Activated CD4-positive, CD25-positive, alpha-beta regulatory T cell (primary cell): Measurements from ENCODE around the gene EFCAB5.
A peak's percentile ranks its signal among the peaks of the same experiment; 100 is the strongest.
"Not testable (repeated sequence)": the region's sequence is repeated elsewhere in the genome, so short reads cannot be mapped to it uniquely, and the experiment has no call there.

ENCODE experiments used
- DNase-seq, 4 experiments: peaks; one replicate each; lab custom pipeline; 2025; lab: John Stamatoyannopoulos, UW

EFCAB5 gene

DNA sequence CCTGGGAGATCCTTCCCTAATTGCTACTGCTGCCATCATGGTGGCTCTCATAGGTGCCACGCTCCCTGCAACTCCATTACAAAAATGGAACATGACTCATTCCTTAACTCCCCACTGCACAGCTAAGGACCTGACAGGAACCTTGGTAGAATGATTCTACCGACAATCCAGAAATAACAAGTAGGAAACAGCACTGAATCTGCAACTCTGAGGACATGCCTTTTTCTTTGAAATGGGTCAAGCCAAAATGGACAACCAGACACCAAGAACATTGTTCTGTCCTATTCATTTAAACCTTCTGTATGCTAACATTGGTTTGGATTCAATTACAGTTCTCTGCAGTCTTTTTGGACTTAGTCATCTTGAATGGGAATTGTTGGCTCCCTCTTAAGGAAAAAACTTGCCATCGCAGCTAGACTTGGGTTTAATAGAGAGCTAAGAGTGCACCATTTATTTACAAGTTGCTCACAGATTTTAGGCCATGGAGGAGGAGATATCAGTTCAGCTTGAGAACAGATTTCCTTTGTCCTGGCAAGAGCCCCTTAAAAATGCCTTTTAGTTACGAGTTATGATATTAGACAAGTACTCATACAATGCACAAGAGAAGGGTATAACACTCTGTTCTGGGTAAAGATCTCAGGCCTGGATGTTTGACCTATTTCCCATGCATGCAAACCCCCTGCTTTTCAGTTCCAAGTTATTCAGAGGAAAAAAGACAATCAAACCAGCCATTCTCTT, 154.2 kb downstream of the EFCAB5 start:
- no peak for DNase-seq

- DNase-seq: no peak
Observed at GRCh38 chr17:30101686-30102390, 160.4 kb downstream of the EFCAB5 start.

DNA sequence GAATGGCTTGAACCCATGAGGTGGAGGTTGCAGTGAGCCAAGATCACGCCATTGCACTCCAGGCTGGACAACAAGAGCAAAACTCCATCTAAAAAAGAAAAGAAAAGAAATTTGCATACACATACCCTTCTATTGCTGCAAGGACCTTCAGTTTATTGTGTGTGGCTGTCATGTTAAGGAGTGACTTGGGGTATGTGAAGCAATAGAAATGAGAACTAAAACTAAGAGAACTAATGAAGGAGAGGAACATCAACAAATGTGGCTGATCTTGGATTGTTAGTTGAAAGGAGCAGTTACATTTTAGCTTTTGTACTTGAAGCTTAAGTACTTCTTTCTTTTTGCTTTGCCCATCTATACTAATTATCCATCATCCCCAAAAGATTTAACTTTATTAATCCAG, 162.5 kb downstream of the EFCAB5 start:
- DNase-seq: no peak

DNA sequence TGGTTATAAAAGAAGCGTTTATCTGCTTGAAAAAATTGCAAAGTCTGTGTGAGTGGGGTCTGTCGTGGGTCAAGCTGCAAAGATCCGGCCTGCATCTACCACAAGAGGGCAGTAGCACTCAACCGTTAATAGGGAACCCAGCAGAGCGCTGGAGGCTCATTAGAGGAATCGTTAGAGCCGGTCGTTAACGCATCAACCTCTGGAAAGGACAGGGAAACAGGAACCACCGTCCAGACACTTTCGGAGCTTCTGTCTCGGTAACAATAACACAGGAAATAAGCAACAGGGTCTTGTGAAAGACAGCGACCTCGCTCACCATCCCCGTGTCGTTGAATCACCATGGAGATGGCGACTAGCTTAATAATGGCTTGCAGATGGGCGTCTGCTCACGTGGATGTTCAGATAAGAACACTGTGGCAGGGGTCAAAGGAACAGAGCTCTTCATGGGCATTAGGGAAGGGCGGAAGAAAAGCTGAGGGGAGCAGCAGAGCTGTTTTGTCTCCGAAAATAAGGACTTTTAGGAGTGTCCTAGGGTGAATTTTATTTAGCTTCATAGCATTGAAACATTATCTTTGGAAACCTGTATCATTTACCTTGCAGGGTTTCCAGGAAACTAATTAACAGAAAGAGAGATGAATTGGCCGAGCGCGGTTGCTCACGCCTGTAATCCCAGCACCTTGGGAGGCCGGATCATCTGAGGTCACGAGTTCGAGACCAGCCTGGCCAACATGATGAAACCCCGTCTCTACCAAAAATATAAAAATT, 163.3 kb downstream of the EFCAB5 start:
- peak; percentile 28 to 51 (median 38) for DNase-seq

DNA sequence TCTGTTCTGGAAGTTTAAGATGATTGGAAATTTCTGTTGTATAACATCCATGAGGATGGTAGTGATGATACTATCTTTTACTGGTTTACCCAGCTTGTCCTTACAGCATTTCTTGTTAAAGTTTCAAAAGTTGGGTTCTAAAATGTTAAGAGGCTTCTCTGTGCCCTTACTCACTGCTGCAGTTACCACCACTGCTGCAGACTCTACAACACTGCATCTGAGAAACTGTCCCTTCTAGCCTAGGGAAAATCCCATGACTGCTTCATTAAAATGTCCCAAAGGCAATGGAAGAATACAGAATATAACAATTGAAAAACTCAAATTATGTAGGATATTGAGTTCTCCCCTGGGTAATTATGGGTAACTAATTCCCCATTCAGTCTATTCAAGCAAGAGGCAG, 171.4 kb downstream of the EFCAB5 start:
- no peak for DNase-seq

DNA sequence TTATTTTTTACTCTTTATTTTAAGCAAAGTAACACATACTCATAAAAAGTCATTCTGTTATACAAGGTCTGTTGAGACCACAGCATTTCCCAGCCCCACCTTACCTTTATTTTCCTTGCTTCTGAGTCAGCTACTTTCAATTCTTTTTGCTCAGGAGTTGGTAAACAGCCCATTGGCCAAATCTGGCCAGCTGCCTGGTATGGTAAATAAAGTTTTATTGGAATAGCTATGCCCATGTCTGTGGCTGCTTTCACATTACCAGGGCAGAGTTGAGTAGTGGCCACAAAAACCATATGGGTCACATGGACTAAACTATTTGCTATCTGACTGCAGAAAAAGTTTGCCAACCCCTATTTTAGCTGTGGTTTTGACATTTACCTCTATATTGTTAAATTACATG, 171.8 kb downstream of the EFCAB5 start:
- no peak for DNase-seq

DNA sequence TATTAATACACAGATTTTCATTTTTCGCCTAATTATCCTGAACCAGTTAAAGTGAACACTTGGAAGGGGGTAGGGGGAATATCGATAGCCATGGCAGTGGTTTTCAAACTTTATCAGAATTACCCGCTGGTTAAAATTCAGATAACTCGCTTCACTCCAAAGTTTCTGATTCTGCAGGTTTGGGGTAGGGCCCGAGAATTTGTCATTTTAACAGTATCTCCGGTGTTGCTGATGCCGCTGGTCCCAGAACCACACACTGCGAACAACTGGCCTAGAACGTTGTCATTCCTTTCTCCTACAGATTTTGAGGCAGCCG, 174.9 kb downstream of the EFCAB5 start:
- DNase-seq: no peak

- DNase-seq: peak; percentile 82 to 88 (median 84)
Observed at GRCh38 chr17:30116661-30117551, 175.5 kb downstream of the EFCAB5 start, which contains the start of gene NSRP1. Gene NSRP1, plus strand, starts transcription at chr17:30116816. Its CDS starts 28 bp downstream, at chr17:30116844.

DNA sequence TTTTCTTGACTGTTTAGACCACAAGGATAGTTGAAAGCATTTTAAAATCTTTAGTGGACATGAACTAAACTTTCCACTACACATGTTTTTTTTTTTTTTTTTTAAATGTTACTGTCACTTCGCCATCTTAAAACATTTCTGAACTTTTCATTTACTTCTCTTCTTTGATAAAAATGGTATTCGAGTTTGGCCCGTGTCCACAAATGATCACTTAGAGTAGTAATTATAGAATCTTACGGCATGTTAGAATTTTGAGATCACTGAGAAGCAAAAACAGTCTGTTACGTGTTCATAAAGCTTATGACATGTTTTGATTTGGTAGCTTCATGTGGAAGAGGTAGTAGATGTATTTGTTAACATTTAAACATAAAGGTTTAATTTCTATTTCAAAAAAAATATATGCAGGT, 176.2 kb downstream of the EFCAB5 start:
- DNase-seq: no peak

DNA sequence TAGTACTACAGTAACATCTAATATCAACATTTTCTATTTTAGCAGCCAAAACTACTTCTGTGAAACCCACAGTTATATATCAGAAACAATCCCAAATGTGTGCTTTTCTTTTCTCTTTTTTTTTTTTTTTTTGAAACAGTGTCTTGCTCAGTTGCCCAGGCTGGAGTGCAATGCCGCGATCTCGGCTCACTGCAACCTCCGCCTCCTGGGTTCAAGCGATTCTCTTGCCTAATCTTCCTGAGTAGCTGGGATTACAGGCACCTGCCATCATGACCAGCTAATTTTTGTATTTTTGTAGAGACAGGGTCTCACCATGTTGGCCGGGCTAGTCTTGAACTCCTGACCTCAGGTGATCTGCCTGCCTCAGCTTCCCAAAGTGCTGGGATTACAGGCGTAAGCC, 177.2 kb downstream of the EFCAB5 start:
- DNase-seq: not testable (repeated sequence)

DNA sequence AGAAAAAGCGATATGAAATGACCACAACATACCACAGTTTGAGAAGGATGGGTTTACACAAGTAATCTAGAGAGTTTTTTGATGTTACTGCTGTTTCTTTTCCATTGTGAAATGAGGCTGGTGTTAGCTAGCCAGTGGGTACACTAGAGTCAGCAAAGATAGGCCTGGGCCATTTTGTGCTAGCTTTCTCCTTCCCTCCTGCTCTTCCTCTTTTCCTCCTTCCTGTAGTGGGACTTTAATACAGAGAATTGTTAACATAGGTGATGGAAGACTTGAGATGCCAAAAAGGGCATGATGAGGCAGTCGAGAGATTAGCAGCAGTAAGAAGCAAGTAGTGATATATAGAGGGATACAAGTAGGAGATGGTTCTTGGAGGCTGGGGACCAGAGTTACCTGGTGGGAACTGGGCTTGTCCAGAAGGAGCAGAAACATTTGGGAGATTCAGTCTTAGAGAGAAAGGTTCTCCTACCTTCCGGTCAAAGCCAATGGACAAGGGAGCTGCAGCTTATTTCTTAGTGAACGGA, 182.9 kb downstream of the EFCAB5 start:
- DNase-seq: no peak

GRCh38 chr17:30130121-30130520, 188.7 kb downstream of the EFCAB5 start:
- no peak for DNase-seq

- DNase-seq: no peak
Observed at GRCh38 chr17:30132615-30133014, 191.2 kb downstream of the EFCAB5 start.

DNA sequence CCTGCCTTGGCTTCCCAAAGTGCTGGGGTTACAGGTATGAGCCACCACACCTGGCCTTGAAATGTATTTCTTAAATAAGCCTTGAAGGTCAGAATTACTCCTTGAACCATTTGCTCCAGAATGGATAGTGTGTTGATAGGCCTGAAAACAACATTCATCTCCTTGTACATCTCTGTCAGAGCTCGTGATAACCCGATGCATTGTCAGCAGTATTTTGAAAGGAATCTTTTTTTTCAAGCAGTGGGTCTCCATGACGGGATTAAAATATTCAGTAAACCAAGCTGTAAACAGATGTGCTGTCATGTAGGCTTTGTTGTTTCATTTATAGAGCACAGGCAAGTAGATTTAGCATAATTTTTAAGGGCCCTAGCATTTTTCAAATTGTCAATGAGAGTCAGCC, 191.8 kb downstream of the EFCAB5 start:
- no peak for DNase-seq

DNA sequence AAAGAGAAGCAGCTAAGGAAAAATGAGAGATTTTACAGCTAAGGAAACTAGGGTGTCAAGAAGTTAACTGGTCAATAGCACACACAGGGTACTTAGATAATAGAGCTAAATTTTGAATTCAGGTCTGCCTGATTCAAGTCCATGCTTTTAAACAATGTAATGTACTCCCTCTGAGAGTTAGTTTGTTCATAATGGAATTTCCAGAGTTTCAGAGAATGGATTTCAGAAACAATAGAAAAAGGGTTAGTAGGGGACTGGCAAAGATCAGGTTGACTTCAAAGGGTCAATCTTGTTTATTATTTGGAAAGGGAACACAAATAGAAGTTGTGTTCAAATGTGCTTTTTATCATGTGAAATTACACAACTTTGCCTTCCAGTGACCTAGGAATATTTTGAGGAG, 193.1 kb downstream of the EFCAB5 start:
- no peak for DNase-seq

DNA sequence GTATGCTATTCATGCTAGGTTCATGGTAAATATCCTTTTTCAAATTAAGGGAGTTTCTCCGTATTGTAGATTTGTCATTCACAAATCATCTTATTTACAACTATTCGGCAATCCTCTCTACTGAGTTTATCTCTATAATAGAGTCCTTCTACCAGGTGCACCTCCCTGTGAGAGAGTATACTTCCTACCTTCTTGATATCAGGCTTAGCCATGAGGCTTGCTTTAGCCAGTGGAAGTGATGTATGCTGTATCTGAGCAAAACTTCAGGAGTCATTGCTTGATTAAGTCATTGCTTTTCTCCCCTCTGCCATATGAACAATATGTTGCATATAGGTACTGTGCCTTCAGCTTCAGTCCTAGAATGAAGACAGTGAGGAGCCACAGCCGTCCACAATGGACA, 195.7 kb downstream of the EFCAB5 start:
- DNase-seq: no peak

DNA sequence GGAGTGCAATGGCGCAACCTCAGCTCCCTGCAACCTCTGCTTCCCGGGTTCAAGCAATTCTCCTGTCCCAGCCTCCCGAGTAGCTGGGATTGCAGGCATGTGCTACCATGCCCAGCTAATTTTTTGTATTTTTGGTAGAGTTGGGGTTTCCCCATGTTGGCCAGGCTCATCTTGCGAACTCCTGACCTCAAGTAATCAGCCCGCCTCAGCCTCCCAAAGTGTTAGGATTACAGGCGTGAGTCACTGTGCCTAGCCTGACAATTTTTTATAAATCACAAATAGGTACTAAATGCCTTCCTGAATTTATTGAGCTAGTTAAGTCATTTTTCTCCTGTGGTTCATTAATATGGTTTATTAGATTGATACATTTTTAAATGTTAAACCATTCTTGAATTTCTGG, 206.4 kb downstream of the EFCAB5 start:
- not testable (repeated sequence) for DNase-seq

- DNase-seq: no peak
Observed at GRCh38 chr17:30148376-30148775, 206.9 kb downstream of the EFCAB5 start.

DNA sequence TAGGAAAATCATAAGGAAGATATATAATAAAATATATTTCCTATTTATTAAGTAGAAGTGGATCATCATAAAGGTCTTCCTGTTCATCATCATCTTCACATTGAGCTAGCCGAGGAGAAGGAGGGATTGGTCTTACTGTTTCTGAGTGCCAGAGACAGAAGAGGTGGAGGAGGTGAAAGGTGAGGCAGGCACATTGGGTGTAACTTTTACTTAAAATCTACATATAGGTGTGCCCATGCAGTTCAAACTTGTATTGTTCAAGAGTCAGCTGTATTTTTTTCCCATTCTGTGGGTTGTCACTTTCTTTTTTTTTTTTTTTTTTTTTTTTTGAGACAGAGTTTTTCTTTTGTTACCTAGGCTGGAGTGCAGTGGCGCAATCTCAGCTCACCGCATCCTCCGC, 210.0 kb downstream of the EFCAB5 start:
- DNase-seq: no peak

DNA sequence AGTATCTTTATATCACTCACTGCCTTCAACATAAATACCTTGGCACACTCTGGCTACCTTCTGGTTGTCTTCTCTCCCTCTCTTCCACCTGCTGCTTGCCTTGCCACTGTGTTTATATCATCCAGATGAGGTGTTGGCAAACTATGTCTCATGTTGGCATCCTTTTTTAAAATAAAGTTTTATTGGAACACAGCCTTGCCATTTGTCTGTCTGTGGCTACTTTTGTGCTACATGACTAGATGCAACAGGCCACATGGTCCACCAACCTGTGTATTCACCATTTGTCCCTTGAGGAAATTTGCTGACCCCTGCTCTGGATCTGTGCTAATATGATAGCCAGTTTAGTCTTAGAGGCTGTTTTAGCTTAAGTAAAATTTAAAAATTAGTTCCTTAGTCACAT, 212.0 kb downstream of the EFCAB5 start:
- DNase-seq: no peak

GRCh38 chr17:30155389-30155788, 214.0 kb downstream of the EFCAB5 start:
- DNase-seq: no peak
